Ovary (tissue), 9 donors: ENCODE data around the gene HTR3A. TPM values are rescaled to one million over a fixed set of nuclear protein-coding genes. Genes with fewer than 3 reads are reported as not detected.
A peak's percentile ranks its signal among the peaks of the same experiment; 100 is the strongest.

ENCODE experiments used
- DNase-seq, 5 donors: peaks; one replicate each; pipeline ENCODE4 v3.0.0-alpha.2; 2019 to 2020
- H3K27ac ChIP-seq, 2 donors: fragments of 200-600 bp; one replicate each; pipeline versions ENCODE4 v1.5.1 to v1.8.0; 2019 to 2022
- H3K27me3 ChIP-seq: fragments of 200-600 bp; one replicate; pipeline ENCODE4 v1.8.0; 2022
- H3K36me3 ChIP-seq: fragments of 200-600 bp; sonication (generic); one replicate; pipeline ENCODE4 v1.5.1; 2019
- H3K4me1 ChIP-seq: one replicate; pipeline ENCODE4 v1.8.1; 2013; ENCODE audit warnings: mild to moderate bottlenecking, moderate library complexity; ENCODE audit not compliant: insufficient read depth
- H3K4me3 ChIP-seq: fragments of 200-600 bp; sonication (generic); one replicate; pipeline ENCODE4 v1.5.1; 2017
- H3K9me3 ChIP-seq, 2 donors: fragments of 200-600 bp in 1 of 2; sonication (generic) in 1 of 2; one replicate each; pipeline versions ENCODE4 v1.5.1 to v1.8.1; 2013 to 2019; ENCODE audit warnings: mild to moderate bottlenecking in 1 of 2, moderate library complexity in 1 of 2
- CTCF ChIP-seq, 3 donors: fragments of 450-650 bp in 2 of 3; fragments of 200-600 bp in 1 of 3; IDR thresholded peaks; one replicate each; pipeline versions ENCODE4 v1.5.1 to v1.8.0; 2016 to 2022; ENCODE audit warnings: antibody characterized with exemption in 3 of 3, mild to moderate bottlenecking in 1 of 3
- EP300 ChIP-seq: sonication (generic); formaldehyde crosslinking; IDR thresholded peaks from one replicate; pipeline ENCODE4 v1.6.1; 2017; ENCODE audit warnings: antibody characterized with exemption
- POLR2A ChIP-seq: fragments of 450-650 bp; IDR thresholded peaks from one replicate; pipeline ENCODE4 v1.6.1; 2017; ENCODE audit warnings: antibody characterized with exemption, mild to moderate bottlenecking, moderate library complexity
- WGBS, 3 donors: extraction: QIAGEN DNeasy Blood & Tissue Kit in 1 of 3; methylation state at CpG; one replicate each; pipeline versions ENCODE4 v1.1.5 to v1.1.7; 2013 to 2017; 5-methylcytosine and 5-hydroxymethylcytosine counted together
- intact Hi-C, 4 donors: fragments of 100-400 bp; cut with DNase I; formaldehyde crosslinking; loops; one replicate each; pipeline versions ENCODE4 v1.11.0 to v1.15.1; 2022 to 2023
- polyA plus RNA-seq, 2 donors: library from polyadenylated mRNA; stranded (reverse); fragments of 200-250 nt in 1 of 2; fragments of 350-450 nt in 1 of 2; fragmentation: Illumina TruSeq in 1 of 2; extraction: RNeasy Lipid Tissue Mini Kit (QIAGEN cat#74804) in 1 of 2; gene quantifications; one replicate each; pipeline ENCODE4 v1.2.3, GENCODE V29; 2013 to 2014
- total RNA-seq, 7 donors: library from RNA; depleted of rRNA in 2 of 7; stranded (reverse); fragments of >200 nt in 2 of 7; fragmentation: NEBNext Ultra II Directional in 3 of 7; extraction: Animal tissue kit (Norgen Biotek cat#: 25700) in 3 of 7; gene quantifications; one replicate each; pipeline versions ENCODE4 v1.1.0 to v1.2.4, GENCODE V29; 2016 to 2023
- donor health status: DM: no; HTN: no; CAD: no; lungs with moderate emphysema.
- donor health status: DM: no; HTN: no; CAD: no.
- donor health status: Bipolar disorder and iron deficiency.
- donor health status: DM: yes; HTN: yes; CAD: no.
- donor health status: DM: no; HTN: no; CAD: no.
- donor health status: DM: yes; HTN: yes; CAD: no.

Gene HTR3A
- total and polyA plus RNA-seq, 9 donors, result not detected

DNA sequence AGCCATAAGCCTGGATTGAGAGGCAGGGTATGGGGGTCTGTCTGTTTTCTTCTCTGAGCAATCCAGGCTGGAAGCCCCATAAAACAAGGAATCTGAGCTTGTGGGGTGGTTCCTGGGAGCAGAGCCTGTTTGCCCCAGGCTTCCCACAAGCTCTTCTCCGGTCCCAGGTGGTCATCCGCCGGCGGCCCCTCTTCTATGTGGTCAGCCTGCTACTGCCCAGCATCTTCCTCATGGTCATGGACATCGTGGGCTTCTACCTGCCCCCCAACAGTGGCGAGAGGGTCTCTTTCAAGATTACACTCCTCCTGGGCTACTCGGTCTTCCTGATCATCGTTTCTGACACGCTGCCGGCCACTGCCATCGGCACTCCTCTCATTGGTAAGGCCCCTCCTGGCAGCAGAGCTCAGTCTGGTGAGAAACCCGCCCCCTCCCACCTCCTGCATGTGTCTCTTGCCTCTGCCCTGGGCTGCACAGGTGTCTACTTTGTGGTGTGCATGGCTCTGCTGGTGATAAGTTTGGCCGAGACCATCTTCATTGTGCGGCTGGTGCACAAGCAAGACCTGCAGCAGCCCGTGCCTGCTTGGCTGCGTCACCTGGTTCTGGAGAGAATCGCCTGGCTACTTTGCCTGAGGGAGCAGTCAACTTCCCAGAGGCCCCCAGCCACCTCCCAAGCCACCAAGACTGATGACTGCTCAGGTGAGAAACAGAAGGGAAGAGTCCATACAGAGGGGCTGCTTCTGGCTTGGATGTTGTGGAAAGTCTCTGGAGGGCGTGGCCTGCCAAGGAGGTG lies 11.6 kb downstream of the HTR3A start:
- H3K4me1 ChIP-seq, result no peaks in the 10 kb centered on the region
- no peak overlapping the region for H3K27ac ChIP-seq
- TF ChIP-seq CTCF (IDR thresholded peaks at IDR 0.05) (no peak), EP300 (no peak), POLR2A (no peak)
- H3K36me3 ChIP-seq, result no peaks in the 10 kb centered on the region
- no peak overlapping the region for H3K4me3 ChIP-seq
- no peaks in the 10 kb centered on the region for H3K27me3 ChIP-seq
- intact Hi-C loops, result no loop called here
- no peaks in the 10 kb centered on the region for H3K9me3 ChIP-seq
- 83% methylated on average over 18 of the region's 18 CpGs for WGBS, 3 donors
- no peak for DNase-seq

DNA sequence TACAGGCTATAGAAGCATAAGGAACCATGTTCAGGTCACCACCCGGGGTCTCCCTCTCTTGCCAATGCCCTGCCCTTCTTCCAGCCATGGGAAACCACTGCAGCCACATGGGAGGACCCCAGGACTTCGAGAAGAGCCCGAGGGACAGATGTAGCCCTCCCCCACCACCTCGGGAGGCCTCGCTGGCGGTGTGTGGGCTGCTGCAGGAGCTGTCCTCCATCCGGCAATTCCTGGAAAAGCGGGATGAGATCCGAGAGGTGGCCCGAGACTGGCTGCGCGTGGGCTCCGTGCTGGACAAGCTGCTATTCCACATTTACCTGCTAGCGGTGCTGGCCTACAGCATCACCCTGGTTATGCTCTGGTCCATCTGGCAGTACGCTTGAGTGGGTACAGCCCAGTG lies 14.5 kb downstream of the HTR3A start:
- no peak overlapping the region for H3K4me3 ChIP-seq
- no peaks in the 10 kb centered on the region for H3K4me1 ChIP-seq
- intact Hi-C loops, result no loop called here
- H3K36me3 ChIP-seq, result no peaks in the 10 kb centered on the region
- TF ChIP-seq POLR2A, result no peak
- no peak overlapping the region for H3K27ac ChIP-seq
- 59 to 72% (median 70%) methylated on average over 15 of the region's 15 CpGs for WGBS, 3 donors
- H3K9me3 ChIP-seq, result no peaks in the 10 kb centered on the region
- DNase-seq, result no peak
- H3K27me3 ChIP-seq, result no peaks in the 10 kb centered on the region

DNA sequence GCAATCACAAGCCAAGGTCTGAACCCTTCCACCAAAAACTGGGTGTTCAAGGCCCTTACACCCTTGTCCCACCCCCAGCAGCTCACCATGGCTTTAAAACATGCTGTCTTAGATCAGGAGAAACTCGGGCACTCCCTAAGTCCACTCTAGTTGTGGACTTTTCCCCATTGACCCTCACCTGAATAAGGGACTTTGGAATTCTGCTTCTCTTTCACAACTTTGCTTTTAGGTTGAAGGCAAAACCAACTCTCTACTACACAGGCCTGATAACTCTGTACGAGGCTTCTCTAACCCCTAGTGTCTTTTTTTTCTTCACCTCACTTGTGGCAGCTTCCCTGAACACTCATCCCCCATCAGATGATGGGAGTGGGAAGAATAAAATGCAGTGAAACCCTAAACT lies 15.0 kb downstream of the HTR3A start:
- TF ChIP-seq POLR2A (no peak), CTCF (IDR thresholded peaks at IDR 0.05) (no peak), EP300 (no peak)
- Histone ChIP-seq H3K4me3 (no peak overlapping the region), H3K4me1 (no peaks in the 10 kb centered on the region), H3K27ac (no peak overlapping the region), H3K9me3 (no peaks in the 10 kb centered on the region), H3K36me3 (no peaks in the 10 kb centered on the region), H3K27me3 (no peaks in the 10 kb centered on the region)
- no peak for DNase-seq
- 51 to 71% (median 66%) methylated on average over 2 of the region's 2 CpGs for WGBS, 3 donors
- intact Hi-C loops, result loop anchor here in 2 of 4 donors (5.0 kb wide), 1 partner anchor 272 kb away; no protein-coding TSS in a partner anchor

GRCh38 chr11:113991170-113991569 lies 16.3 kb downstream of the HTR3A start:
- Histone ChIP-seq H3K27ac (no peak overlapping the region), H3K4me3 (no peak overlapping the region), H3K9me3 (no peaks in the 10 kb centered on the region), H3K27me3 (no peaks in the 10 kb centered on the region), H3K4me1 (no peaks in the 10 kb centered on the region), H3K36me3 (no peaks in the 10 kb centered on the region)
- 5 to 8% (median 7%) methylated on average over 4 of the region's 4 CpGs for WGBS, 3 donors
- peak in 2 of 5 donors; percentile 31 to 62 for DNase-seq
- TF ChIP-seq CTCF (IDR thresholded peaks at IDR 0.05), result no peak
- TF ChIP-seq POLR2A, result no peak
- no peak for TF ChIP-seq EP300
- intact Hi-C loops, result loop anchor here in 2 of 4 donors (5.0 kb wide), 1 partner anchor 271 kb away; no protein-coding TSS in a partner anchor

DNA sequence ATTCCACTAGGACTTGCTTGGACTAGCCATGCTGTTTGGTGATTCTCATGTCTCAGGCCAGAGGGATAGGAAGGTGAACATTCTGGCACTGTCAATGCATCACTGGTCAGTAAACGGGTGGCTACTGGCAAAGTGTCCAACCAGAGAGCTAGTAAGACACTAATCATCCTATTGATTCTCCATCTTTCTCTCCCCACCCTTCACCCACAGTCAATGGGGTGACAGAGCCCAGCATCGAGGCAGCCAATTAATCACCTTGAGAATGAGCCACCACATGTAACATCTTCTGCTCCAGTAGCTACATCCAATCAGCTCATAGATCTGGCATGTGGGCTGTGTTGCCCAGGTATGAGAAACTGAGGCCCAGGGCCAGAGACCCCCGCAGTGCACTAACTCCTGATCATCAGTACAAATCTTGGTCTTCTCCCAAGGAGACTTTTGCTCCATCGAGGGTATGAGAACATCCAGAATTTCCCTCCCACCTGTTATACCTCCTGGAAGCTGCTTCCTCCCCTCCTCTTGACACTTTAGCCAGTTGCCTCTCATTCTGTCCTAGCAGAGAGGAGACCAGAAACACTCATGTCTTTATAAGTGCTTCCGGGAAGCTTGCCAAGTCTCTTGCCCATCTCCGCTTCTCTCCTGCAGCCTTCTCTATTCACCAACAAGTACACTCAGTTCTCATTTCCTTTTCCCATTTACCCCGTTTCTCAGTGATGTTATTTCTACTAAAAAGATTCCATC lies 17.0 kb downstream of the HTR3A start:
- no peaks in the 10 kb centered on the region for H3K27me3 ChIP-seq
- DNase-seq, result no peak
- H3K27ac ChIP-seq, result no peak overlapping the region
- no peak overlapping the region for H3K4me3 ChIP-seq
- WGBS, 3 donors, result 64 to 67% (median 66%) methylated on average over 7 of the region's 7 CpGs
- intact Hi-C loops, result loop anchor here in 2 of 4 donors (5.0 kb wide), 1 partner anchor 270 kb away; no protein-coding TSS in a partner anchor
- TF ChIP-seq POLR2A (no peak), CTCF (IDR thresholded peaks at IDR 0.05) (no peak)
- H3K36me3 ChIP-seq, result no peaks in the 10 kb centered on the region
- no peaks in the 10 kb centered on the region for H3K9me3 ChIP-seq
- no peaks in the 10 kb centered on the region for H3K4me1 ChIP-seq
